ENCODE results near the gene TYW1. TPM values are rescaled to one million over a fixed set of nuclear protein-coding genes. Genes with fewer than 3 reads are reported as not detected.
"Not testable (repeated sequence)": the region's sequence is repeated elsewhere in the genome, so short reads cannot be mapped to it uniquely, and the experiment has no call there.

TYW1 gene
- total RNA-seq, 8 experiments from 2014 or later = 11.9 to 26.9 (median 16.3) TPM

- in situ Hi-C loops (cut with MboI; ENCODE audit: low pct_unique_long_range_greater_than_20kb in 2 of 9, low sequenced_read_pairs in 9 of 9, unreplicated experiment in 9 of 9) = loop anchor here in 1 of 9 experiments (25.0 kb wide), 1 partner anchor 102 kb away; no protein-coding TSS in a partner anchor
- H3K4me3 ChIP-seq = no peak overlapping the region
- H3K4me1 ChIP-seq (replicated peaks in 1 of 2) = no peaks in the 10 kb centered on the region
- no peak overlapping the region for H3K27ac ChIP-seq
- 0 to 100% (median 84%) methylated on average over 1 to 4 of the region's 4 CpGs; no CpG with 5 or more reads in 2 of the 10 experiments for WGBS, 10 experiments
- ATAC-seq (replicated peaks in 6 of 8) = no peak
Measured at GRCh38 chr7:66964411-66964810, 32.2 kb upstream of the TYW1 start.

GRCh38 chr7:66967029-66967428 lies 29.6 kb upstream of the TYW1 start:
- Histone ChIP-seq H3K4me1 (replicated peaks in 1 of 2) (no peaks in the 10 kb centered on the region), H3K27ac (no peak overlapping the region), H3K4me3 (no peak overlapping the region)
- in situ Hi-C loops (cut with MboI; ENCODE audit: low pct_unique_long_range_greater_than_20kb in 2 of 9, low sequenced_read_pairs in 9 of 9, unreplicated experiment in 9 of 9) = loop anchor here in 1 of 9 experiments (25.0 kb wide), 1 partner anchor 105 kb away; no protein-coding TSS in a partner anchor
- ATAC-seq (replicated peaks in 6 of 8) = no peak
- WGBS, 10 experiments = 73 to 100% (median 100%) methylated on average over 1 to 3 of the region's 6 CpGs; no CpG with 5 or more reads in 7 of the 10 experiments

GRCh38 chr7:66969001-66969400 lies 27.6 kb upstream of the TYW1 start:
- H3K4me1 ChIP-seq (replicated peaks in 1 of 2); H3K27ac ChIP-seq; ATAC-seq (replicated peaks in 6 of 8); H3K4me3 ChIP-seq: not testable (repeated sequence)
- in situ Hi-C loops (cut with MboI; ENCODE audit: low pct_unique_long_range_greater_than_20kb in 2 of 9, low sequenced_read_pairs in 9 of 9, unreplicated experiment in 9 of 9) = loop anchor here in 1 of 9 experiments (25.0 kb wide), 1 partner anchor 107 kb away; no protein-coding TSS in a partner anchor
- 83 to 100% (median 88%) methylated on average over 1 to 5 of the region's 5 CpGs; no CpG with 5 or more reads in 3 of the 10 experiments for WGBS, 10 experiments

- ATAC-seq (replicated peaks in 6 of 8) = peak in 2 of 8 experiments; percentile 32 to 52
- no peak overlapping the region for H3K27ac ChIP-seq
- 0 to 90% (median 59%) methylated on average over 1 to 3 of the region's 5 CpGs; no CpG with 5 or more reads in 6 of the 10 experiments for WGBS, 10 experiments
- H3K4me3 ChIP-seq = no peak overlapping the region
- in situ Hi-C loops (cut with MboI; ENCODE audit: low pct_unique_long_range_greater_than_20kb in 2 of 9, low sequenced_read_pairs in 9 of 9, unreplicated experiment in 9 of 9) = loop anchor here in 1 of 9 experiments (25.0 kb wide), 1 partner anchor 108 kb away; no protein-coding TSS in a partner anchor
- H3K4me1 ChIP-seq (replicated peaks in 1 of 2) = no peaks in the 10 kb centered on the region
Measured at GRCh38 chr7:66970310-66970709, 26.3 kb upstream of the TYW1 start.

GRCh38 chr7:66974986-66975590 lies 21.5 kb upstream of the TYW1 start:
- Histone ChIP-seq H3K4me1 (replicated peaks in 1 of 2) (no peaks in the 10 kb centered on the region), H3K4me3 (no peak overlapping the region), H3K27ac (no peak overlapping the region)
- WGBS, 10 experiments = 69 to 100% (median 80%) methylated on average over 1 to 13 of the region's 15 CpGs; no CpG with 5 or more reads in 3 of the 10 experiments
- no peak for ATAC-seq (replicated peaks in 6 of 8)
- in situ Hi-C loops (cut with MboI; ENCODE audit: low pct_unique_long_range_greater_than_20kb in 2 of 9, low sequenced_read_pairs in 9 of 9, unreplicated experiment in 9 of 9) = loop anchor here in 1 of 9 experiments (25.0 kb wide), 1 partner anchor 113 kb away; no protein-coding TSS in a partner anchor

GRCh38 chr7:66978312-66978711 lies 18.3 kb upstream of the TYW1 start:
- H3K4me3 ChIP-seq; H3K27ac ChIP-seq; H3K4me1 ChIP-seq (replicated peaks in 1 of 2); in situ Hi-C loops (cut with MboI; ENCODE audit: low pct_unique_long_range_greater_than_20kb in 2 of 9, low sequenced_read_pairs in 9 of 9, unreplicated experiment in 9 of 9): not testable (repeated sequence)
- WGBS, 10 experiments = 92% methylated on average over 2 of the region's 5 CpGs; no CpG with 5 or more reads in 9 of the 10 experiments
- ATAC-seq (replicated peaks in 6 of 8) = peak in 3 of 8 experiments; percentile 18 to 93 (median 33)

- H3K4me3 ChIP-seq; in situ Hi-C loops (cut with MboI; ENCODE audit: low pct_unique_long_range_greater_than_20kb in 2 of 9, low sequenced_read_pairs in 9 of 9, unreplicated experiment in 9 of 9); ATAC-seq (replicated peaks in 6 of 8); H3K27ac ChIP-seq; H3K4me1 ChIP-seq (replicated peaks in 1 of 2): not testable (repeated sequence)
- WGBS, 10 experiments = 38 to 93% (median 80%) methylated on average over 1 to 2 of the region's 2 CpGs; no CpG with 5 or more reads in 5 of the 10 experiments
Measured at GRCh38 chr7:66979013-66979412, 17.6 kb upstream of the TYW1 start.

GRCh38 chr7:66980336-66980735 lies 16.3 kb upstream of the TYW1 start:
- H3K4me3 ChIP-seq; ATAC-seq (replicated peaks in 6 of 8); in situ Hi-C loops (cut with MboI; ENCODE audit: low pct_unique_long_range_greater_than_20kb in 2 of 9, low sequenced_read_pairs in 9 of 9, unreplicated experiment in 9 of 9); H3K4me1 ChIP-seq (replicated peaks in 1 of 2); H3K27ac ChIP-seq: not testable (repeated sequence)
- no CpG with 5 or more reads among the region's 1 CpG for WGBS, 10 experiments

GRCh38 chr7:66989552-66989951 lies 7.1 kb upstream of the TYW1 start:
- H3K4me1 ChIP-seq (replicated peaks in 1 of 2); H3K27ac ChIP-seq; ATAC-seq (replicated peaks in 6 of 8); H3K4me3 ChIP-seq; in situ Hi-C loops (cut with MboI; ENCODE audit: low pct_unique_long_range_greater_than_20kb in 2 of 9, low sequenced_read_pairs in 9 of 9, unreplicated experiment in 9 of 9): not testable (repeated sequence)
- WGBS, 10 experiments = 100% methylated on average over 1 of the region's 3 CpGs; no CpG with 5 or more reads in 8 of the 10 experiments

GRCh38 chr7:66994051-66994450 lies 2.6 kb upstream of the TYW1 start:
- H3K27ac ChIP-seq; H3K4me1 ChIP-seq (replicated peaks in 1 of 2); ATAC-seq (replicated peaks in 6 of 8); in situ Hi-C loops (cut with MboI; ENCODE audit: low pct_unique_long_range_greater_than_20kb in 2 of 9, low sequenced_read_pairs in 9 of 9, unreplicated experiment in 9 of 9): not testable (repeated sequence)
- 33 to 94% (median 63%) methylated on average over 1 to 2 of the region's 5 CpGs; no CpG with 5 or more reads in 6 of the 10 experiments for WGBS, 10 experiments
- peak overlapping the region; percentile 13 to 79 (median 68) for H3K4me3 ChIP-seq

- in situ Hi-C loops (cut with MboI; ENCODE audit: low pct_unique_long_range_greater_than_20kb in 2 of 9, low sequenced_read_pairs in 9 of 9, unreplicated experiment in 9 of 9); H3K4me1 ChIP-seq (replicated peaks in 1 of 2): not testable (repeated sequence)
- H3K27ac ChIP-seq = peak overlapping the region; percentile 89 to 92
- H3K4me3 ChIP-seq = peak overlapping the region; percentile 67 to 79 (median 74)
- WGBS, 10 experiments = 0 to 27% (median 5%) methylated on average over 1 to 7 of the region's 9 CpGs; no CpG with 5 or more reads in 3 of the 10 experiments
- ATAC-seq (replicated peaks in 6 of 8) = peak; percentile 16 to 39 (median 26)
Measured at GRCh38 chr7:66994691-66995049, 2.0 kb upstream of the TYW1 start.

GRCh38 chr7:66995050-66995776 lies 1.4 kb upstream of the TYW1 start, which contains the start of gene SBDS:
SBDS (minus strand) TSS chr7:66995586; CDS start chr7:66995417, 169 bp downstream.
- ATAC-seq (replicated peaks in 6 of 8) = peak; percentile 57 to 74 (median 66)
- in situ Hi-C loops (cut with MboI; ENCODE audit: low pct_unique_long_range_greater_than_20kb in 2 of 9, low sequenced_read_pairs in 9 of 9, unreplicated experiment in 9 of 9); H3K4me1 ChIP-seq (replicated peaks in 1 of 2): not testable (repeated sequence)
- WGBS, 10 experiments = 0 to 3% (median 0%) methylated on average over 1 to 30 of the region's 59 CpGs; no CpG with 5 or more reads in 2 of the 10 experiments
- Histone ChIP-seq H3K27ac (peak within 1 kb of the TSS; percentile 89 to 92), H3K4me3 (peak within 1 kb of the TSS; percentile 67 to 79 (median 74))

Measured in motor neuron (in vitro differentiated cells).